HCT116 (cell line): ENCODE measurements around the gene TAGLN. TPM values are rescaled to one million over a fixed set of nuclear protein-coding genes. Genes with fewer than 3 reads are reported as not detected.

Source experiments
- ATAC-seq: fragments of 200-7000 bp; cut with Tn5 transposase; 2 replicates; pipeline ENCODE4 v1.9.1; 2020; ENCODE audit warnings: mild to moderate bottlenecking, moderate library complexity
- BruUV-seq: library from RNA; stranded (reverse); fragments of 400-500 nt; replicated peaks from 2 replicates; lab custom pipeline; 2021; lab: Mats Ljungman, UMichigan
- CTCF ChIA-PET: fragments of 300-600 bp; sonication (Branson Sonifier 250); formaldehyde crosslinking; loops from one replicate; lab custom pipeline; 2021; ENCODE audit warnings: antibody characterized with exemption; lab: Charles Lee
- POLR2A ChIA-PET: fragments of 300-600, 350-600 bp; sonication (Branson Sonifier 250); formaldehyde crosslinking; loops from one replicate; lab custom pipeline; 2021; ENCODE audit warnings: antibody characterized with exemption; lab: Charles Lee
- RAD21 ChIA-PET, 2 experiments: fragments of 300-600 bp; sonication (Branson Sonifier 250); formaldehyde crosslinking; loops; one replicate each; lab custom pipeline; 2023; ENCODE audit warnings: low total read pairs in 2 of 2; ENCODE audit not compliant: uncharacterized antibody in 2 of 2, unreplicated experiment in 2 of 2, low non-redundant PET in 1 of 2; lab: Charles Lee
- DNase-seq: peaks from one replicate; pipeline ENCODE4 v3.0.0-alpha.2; 2010; ENCODE audit warnings: low read depth, low spot score
- H2AFZ ChIP-seq: fragments of 200-600 bp; shearing (Covaris generic), sonication (generic); 2 replicates; pipeline ENCODE4 v1.6.1; 2017; ENCODE audit warnings: low read depth, mixed run types, mixed read lengths, antibody characterized with exemption, low read length; ENCODE audit not compliant: poor library complexity, severe bottlenecking
- H3K27ac ChIP-seq: 2 replicates; pipeline ENCODE4 v1.5.1; 2012; ENCODE audit warnings: low read depth, low read length
- H3K27me3 ChIP-seq: fragments of 200-600 bp; sonication (generic); 2 replicates; pipeline ENCODE4 v1.6.1; 2016; ENCODE audit warnings: mixed run types, low read length, mixed read lengths; ENCODE audit not compliant: insufficient read depth
- H3K36me3 ChIP-seq, 2 experiments: fragments of 200-500 bp in 1 of 2; fragments of 200-600 bp in 1 of 2; sonication (Bioruptor generic) in 1 of 2; sonication (generic) in 1 of 2; 2 replicates each; pipeline versions ENCODE4 v1.5.1 to v1.6.1; 2014 to 2016; ENCODE audit warnings: low read length in 2 of 2, inconsistent platforms in 1 of 2, mixed read lengths in 1 of 2, mixed run types in 1 of 2; ENCODE audit not compliant: insufficient read depth in 2 of 2, control insufficient read depth in 1 of 2
- H3K4me1 ChIP-seq, 2 experiments: fragments of 200-600 bp in 1 of 2; sonication (generic) in 1 of 2; 2 replicates each; pipeline versions ENCODE4 v1.5.1 to v1.6.1; 2012 to 2017; ENCODE audit warnings: low read length in 2 of 2, inconsistent platforms in 1 of 2, mild to moderate bottlenecking in 1 of 2, mixed read lengths in 1 of 2, mixed run types in 1 of 2, moderate library complexity in 1 of 2; ENCODE audit not compliant: insufficient read depth in 2 of 2, control insufficient read depth in 1 of 2
- H3K4me2 ChIP-seq: fragments of 200-600 bp; sonication (generic); 2 replicates; pipeline ENCODE4 v1.6.1; 2017; ENCODE audit warnings: mixed run types, low read length, mixed read lengths
- H3K4me3 ChIP-seq, 2 experiments: fragments of 200-600 bp in 1 of 2; sonication (generic) in 1 of 2; replicated peaks in 1 of 2; 2 replicates each; pipeline ENCODE4 v1.5.1; 2011 to 2016; ENCODE audit warnings: low read length in 2 of 2, control low read depth in 1 of 2, low read depth in 1 of 2, mild to moderate bottlenecking in 1 of 2, mixed read lengths in 1 of 2, mixed run types in 1 of 2
- H3K79me2 ChIP-seq: fragments of 200-600 bp; sonication (generic); 2 replicates; pipeline ENCODE4 v1.6.1; 2017; ENCODE audit warnings: mild to moderate bottlenecking, mixed run types, low read length, moderate library complexity, mixed read lengths; ENCODE audit not compliant: insufficient read depth
- H3K9ac ChIP-seq: fragments of 200-600 bp; sonication (generic); 2 replicates; pipeline ENCODE4 v1.6.1; 2016; ENCODE audit warnings: low read length, mixed read lengths
- H3K9me2 ChIP-seq: fragments of 200-600 bp; sonication (generic), shearing (Covaris generic); 2 replicates; pipeline ENCODE4 v1.6.1; 2017; ENCODE audit warnings: mixed run types, mild to moderate bottlenecking, moderate library complexity; ENCODE audit not compliant: insufficient read depth
- H3K9me3 ChIP-seq, 2 experiments: fragments of 200-500 bp in 1 of 2; fragments of 200-600 bp in 1 of 2; sonication (Bioruptor generic) in 1 of 2; sonication (generic) in 1 of 2; 2 replicates each; pipeline ENCODE4 v1.6.1; 2014 to 2017; ENCODE audit warnings: low read length in 2 of 2, mixed read lengths in 2 of 2, inconsistent platforms in 1 of 2, low read depth in 1 of 2, mild to moderate bottlenecking in 1 of 2, mixed run types in 1 of 2, moderate library complexity in 1 of 2; ENCODE audit not compliant: control insufficient read depth in 1 of 2, insufficient read depth in 1 of 2
- H4K20me1 ChIP-seq: fragments of 200-600 bp; sonication (generic), shearing (Covaris generic); 2 replicates; pipeline ENCODE4 v1.6.1; 2017; ENCODE audit warnings: mixed run types, mild to moderate bottlenecking, moderate library complexity; ENCODE audit not compliant: insufficient read depth
- CEBPB ChIP-seq: IDR thresholded peaks from 2 replicates; pipeline ENCODE4 v1.6.1; 2012; ENCODE audit warnings: low read depth
- ELF1 ChIP-seq: IDR thresholded peaks from 2 replicates; pipeline ENCODE4 v1.6.1; 2012; ENCODE audit warnings: low read depth, borderline replicate concordance
- EZH2 ChIP-seq: fragments of 200-600 bp; sonication (generic); IDR thresholded peaks from 2 replicates; pipeline ENCODE4 v1.6.1; 2017; ENCODE audit warnings: antibody characterized with exemption, mixed run types
- EZH2phosphoT487 ChIP-seq: fragments of 200-600 bp; IDR thresholded peaks from 2 replicates; pipeline ENCODE4 v1.6.1; 2018; ENCODE audit warnings: antibody characterized with exemption, borderline replicate concordance
- JUND ChIP-seq: IDR thresholded peaks from 2 replicates; pipeline ENCODE4 v1.6.1; 2012
- MAX ChIP-seq: IDR thresholded peaks from 2 replicates; pipeline ENCODE4 v1.6.1; 2012
- RAD21 ChIP-seq: IDR thresholded peaks from 2 replicates; pipeline ENCODE4 v1.6.1; 2012; ENCODE audit warnings: low read depth, mild to moderate bottlenecking
- REST ChIP-seq: IDR thresholded peaks from 2 replicates; pipeline ENCODE4 v1.6.1; 2012; ENCODE audit warnings: low read depth
- YY1 ChIP-seq: IDR thresholded peaks from 2 replicates; pipeline ENCODE4 v1.6.1; 2011; ENCODE audit warnings: low read length, low read depth, moderate library complexity, mild to moderate bottlenecking; ENCODE audit not compliant: insufficient replicate concordance; ENCODE audit errors: extremely low read depth
- ZNF274 ChIP-seq: fragments of 200-500 bp; sonication (Bioruptor generic); IDR thresholded peaks from 2 replicates; pipeline ENCODE4 v1.6.1; 2014; ENCODE audit warnings: mild to moderate bottlenecking, low read depth, low read length, inconsistent platforms
- intact Hi-C: fragments of 100-400 bp; cut with micrococcal nuclease; formaldehyde crosslinking; loops from 2 replicates; pipeline ENCODE4 v1.10.0; 2022
- total RNA-seq: library from RNA; stranded (reverse); gene quantifications from one replicate; pipeline ENCODE4 v1.2.1, GENCODE V29; 2021; ENCODE audit not compliant: unreplicated experiment

The TAGLN gene
- total RNA-seq, 1 experiment from 2014 or later: 10.0 TPM

DNA sequence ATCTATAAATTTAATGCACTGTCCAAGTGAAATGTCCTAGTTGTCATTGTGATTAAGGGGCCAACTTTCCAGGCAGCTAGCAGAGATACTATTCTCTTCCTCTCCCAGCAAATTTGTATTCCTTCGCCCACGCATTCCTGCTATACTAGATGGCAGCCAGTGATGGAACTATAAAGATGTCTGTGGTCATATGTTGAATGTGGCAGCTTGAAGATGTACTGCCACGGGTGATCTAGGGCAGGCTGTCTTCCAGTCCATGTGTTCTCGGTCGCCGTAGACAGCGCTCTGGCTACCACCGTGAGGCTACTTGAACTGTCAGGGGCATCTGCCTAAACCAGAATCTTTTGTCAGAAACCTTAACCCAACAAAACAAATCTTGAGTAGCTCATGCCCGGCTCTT is 29.0 kb upstream of the TAGLN start:
- ChIA-PET RAD21 (no interaction called here), CTCF (no interaction called here), POLR2A (no interaction called here)
- Histone ChIP-seq H3K9me3 (no peaks in the 10 kb centered on the region), H4K20me1 (0 out of 2 replicates have a peak, but pooled peaks cover 6% of the 10 kb centered on the region), H3K27me3 (no peaks in the 10 kb centered on the region), H2AFZ (no peak overlapping the region), H3K27ac (no peak overlapping the region), H3K9ac (no peak overlapping the region), H3K4me1 (peaks cover 18 to 40% of the 10 kb centered on the region in 2 experiments), H3K4me3 (no peak overlapping the region), H3K36me3 (peaks cover 19 to 35% of the 10 kb centered on the region in 2 experiments; a peak in 3 of 4 replicates), H3K9me2 (no peaks in the 10 kb centered on the region), H3K4me2 (no peak overlapping the region), H3K79me2 (peaks cover 14% of the 10 kb centered on the region)
- intact Hi-C loops: no loop called here
- BruUV-seq: no TSS peak
- ATAC-seq (no peak), DNase-seq (no peak)
- TF ChIP-seq EZH2: no peak
- no peak for TF ChIP-seq MAX
- no peak for TF ChIP-seq ZNF274
- TF ChIP-seq REST: no peak
- TF ChIP-seq YY1: no peak
- no peak for TF ChIP-seq CEBPB
- no peak for TF ChIP-seq RAD21
- TF ChIP-seq ELF1: no peak
- no peak for TF ChIP-seq JUND
- no peak for TF ChIP-seq EZH2phosphoT487
